Measurements from ENCODE around the gene GPAT3.

DNA sequence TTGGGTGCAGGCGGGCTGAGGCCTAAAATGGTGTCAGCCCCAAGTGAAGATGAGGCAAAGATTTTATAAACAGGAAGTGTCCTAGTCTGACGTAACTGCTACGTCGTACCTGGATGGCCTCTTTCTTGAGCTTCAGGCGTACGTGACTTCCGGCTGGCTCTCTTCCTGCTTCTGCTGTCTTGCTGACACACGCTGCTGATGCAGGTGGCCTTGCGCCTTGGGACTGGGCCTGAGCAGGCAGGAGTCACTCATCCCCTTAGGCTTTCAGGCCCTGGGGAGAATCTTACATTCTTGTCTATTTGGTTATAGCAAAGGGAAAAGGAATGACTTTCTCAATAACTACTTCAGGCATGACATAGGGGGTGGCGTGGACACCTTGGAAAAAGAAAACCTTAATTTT lies 30.9 kb upstream of the GPAT3 start:
- TF ChIP-seq, protein P1, sequence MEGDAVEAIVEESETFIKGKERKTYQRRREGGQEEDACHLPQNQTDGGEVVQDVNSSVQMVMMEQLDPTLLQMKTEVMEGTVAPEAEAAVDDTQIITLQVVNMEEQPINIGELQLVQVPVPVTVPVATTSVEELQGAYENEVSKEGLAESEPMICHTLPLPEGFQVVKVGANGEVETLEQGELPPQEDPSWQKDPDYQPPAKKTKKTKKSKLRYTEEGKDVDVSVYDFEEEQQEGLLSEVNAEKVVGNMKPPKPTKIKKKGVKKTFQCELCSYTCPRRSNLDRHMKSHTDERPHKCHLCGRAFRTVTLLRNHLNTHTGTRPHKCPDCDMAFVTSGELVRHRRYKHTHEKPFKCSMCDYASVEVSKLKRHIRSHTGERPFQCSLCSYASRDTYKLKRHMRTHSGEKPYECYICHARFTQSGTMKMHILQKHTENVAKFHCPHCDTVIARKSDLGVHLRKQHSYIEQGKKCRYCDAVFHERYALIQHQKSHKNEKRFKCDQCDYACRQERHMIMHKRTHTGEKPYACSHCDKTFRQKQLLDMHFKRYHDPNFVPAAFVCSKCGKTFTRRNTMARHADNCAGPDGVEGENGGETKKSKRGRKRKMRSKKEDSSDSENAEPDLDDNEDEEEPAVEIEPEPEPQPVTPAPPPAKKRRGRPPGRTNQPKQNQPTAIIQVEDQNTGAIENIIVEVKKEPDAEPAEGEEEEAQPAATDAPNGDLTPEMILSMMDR (tag by site-specific recombination; IDR thresholded peaks at IDR 0.05): no peak
- TF ChIP-seq ZNF677 (tag by site-specific recombination; IDR thresholded peaks at IDR 0.05) (no peak), ZBTB8A (tag by site-specific recombination; IDR thresholded peaks at IDR 0.05) (no peak), ZNF585B (tag by site-specific recombination; IDR thresholded peaks at IDR 0.05) (no peak), HOXD13 (CRISPR knock-in tag; IDR thresholded peaks at IDR 0.05; ENCODE audit: borderline replicate concordance) (no peak), TCF7L2 (IDR thresholded peaks at IDR 0.05; ENCODE audit: borderline replicate concordance, low read depth, low read length) (no peak)
- TF ChIP-seq, protein P2, sequence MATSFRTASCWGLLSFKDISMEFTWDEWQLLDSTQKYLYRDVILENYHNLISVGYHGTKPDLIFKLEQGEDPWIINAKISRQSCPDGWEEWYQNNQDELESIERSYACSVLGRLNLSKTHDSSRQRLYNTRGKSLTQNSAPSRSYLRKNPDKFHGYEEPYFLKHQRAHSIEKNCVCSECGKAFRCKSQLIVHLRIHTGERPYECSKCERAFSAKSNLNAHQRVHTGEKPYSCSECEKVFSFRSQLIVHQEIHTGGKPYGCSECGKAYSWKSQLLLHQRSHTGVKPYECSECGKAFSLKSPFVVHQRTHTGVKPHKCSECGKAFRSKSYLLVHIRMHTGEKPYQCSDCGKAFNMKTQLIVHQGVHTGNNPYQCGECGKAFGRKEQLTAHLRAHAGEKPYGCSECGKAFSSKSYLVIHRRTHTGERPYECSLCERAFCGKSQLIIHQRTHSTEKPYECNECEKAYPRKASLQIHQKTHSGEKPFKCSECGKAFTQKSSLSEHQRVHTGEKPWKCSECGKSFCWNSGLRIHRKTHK (tag by site-specific recombination; IDR thresholded peaks at IDR 0.05): no peak
- TF ChIP-seq, protein P3, sequence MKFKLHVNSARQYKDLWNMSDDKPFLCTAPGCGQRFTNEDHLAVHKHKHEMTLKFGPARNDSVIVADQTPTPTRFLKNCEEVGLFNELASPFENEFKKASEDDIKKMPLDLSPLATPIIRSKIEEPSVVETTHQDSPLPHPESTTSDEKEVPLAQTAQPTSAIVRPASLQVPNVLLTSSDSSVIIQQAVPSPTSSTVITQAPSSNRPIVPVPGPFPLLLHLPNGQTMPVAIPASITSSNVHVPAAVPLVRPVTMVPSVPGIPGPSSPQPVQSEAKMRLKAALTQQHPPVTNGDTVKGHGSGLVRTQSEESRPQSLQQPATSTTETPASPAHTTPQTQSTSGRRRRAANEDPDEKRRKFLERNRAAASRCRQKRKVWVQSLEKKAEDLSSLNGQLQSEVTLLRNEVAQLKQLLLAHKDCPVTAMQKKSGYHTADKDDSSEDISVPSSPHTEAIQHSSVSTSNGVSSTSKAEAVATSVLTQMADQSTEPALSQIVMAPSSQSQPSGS (tag by site-specific recombination; IDR thresholded peaks at IDR 0.05; ENCODE audit: low read depth): no peak
